DND-41 (cell line): ENCODE data around the gene BICDL1.

Experiments used
- ATAC-seq: fragments of 200-7000 bp; cut with Tn5 transposase; 3 replicates; pipeline ENCODE4 v1.9.1; 2021; ENCODE audit warnings: low read depth; ENCODE audit not compliant: insufficient read depth
- DNase-seq: peaks from one replicate; pipeline ENCODE4 v3.0.0-alpha.2; 2020
- H2AFZ ChIP-seq: 2 replicates; pipeline ENCODE4 v1.6.0; 2012; ENCODE audit warnings: low read depth, low read length
- H3K27ac ChIP-seq: 2 replicates; pipeline ENCODE4 v1.5.1; 2012; ENCODE audit warnings: low read length, inconsistent platforms
- H3K27me3 ChIP-seq: fragments of 200-600 bp; sonication (generic); 2 replicates; pipeline ENCODE4 v1.6.0; 2012; ENCODE audit warnings: low read length, mild to moderate bottlenecking, inconsistent platforms; ENCODE audit not compliant: insufficient read depth, poor library complexity
- H3K36me3 ChIP-seq: 2 replicates; pipeline ENCODE4 v1.5.1; 2012; ENCODE audit warnings: low read length, inconsistent platforms; ENCODE audit not compliant: insufficient read depth
- H3K4me1 ChIP-seq: 2 replicates; pipeline ENCODE4 v1.5.1; 2012; ENCODE audit warnings: mild to moderate bottlenecking, low read length; ENCODE audit not compliant: insufficient read depth
- H3K4me2 ChIP-seq: 2 replicates; pipeline ENCODE4 v1.6.0; 2012; ENCODE audit warnings: mild to moderate bottlenecking, moderate library complexity, low read length, inconsistent platforms; ENCODE audit not compliant: insufficient read depth
- H3K4me3 ChIP-seq, 2 experiments: fragments of 200-600 bp in 1 of 2; shearing (Covaris generic) in 1 of 2; 2 replicates each; pipeline ENCODE4 v1.5.1; 2012 to 2016; ENCODE audit warnings: inconsistent platforms in 2 of 2, low read length in 2 of 2, mild to moderate bottlenecking in 2 of 2, low read depth in 1 of 2, moderate library complexity in 1 of 2
- H3K79me2 ChIP-seq: 2 replicates; pipeline ENCODE4 v1.6.0; 2012; ENCODE audit warnings: low read length, inconsistent platforms; ENCODE audit not compliant: insufficient read depth
- H3K9ac ChIP-seq: 2 replicates; pipeline ENCODE4 v1.6.0; 2012; ENCODE audit warnings: low read depth, mild to moderate bottlenecking, inconsistent platforms, low read length, moderate library complexity
- H3K9me3 ChIP-seq: 2 replicates; pipeline ENCODE4 v1.5.1; 2012; ENCODE audit warnings: low read length, moderate library complexity, mild to moderate bottlenecking, inconsistent platforms; ENCODE audit not compliant: insufficient read depth, severe bottlenecking
- H4K20me1 ChIP-seq: 2 replicates; pipeline ENCODE4 v1.6.0; 2012; ENCODE audit warnings: low read length; ENCODE audit not compliant: insufficient read depth
- CTCF ChIP-seq: IDR thresholded peaks from 2 replicates; pipeline ENCODE4 v1.5.1; 2012; ENCODE audit warnings: borderline replicate concordance, low read length, moderate library complexity, mild to moderate bottlenecking; ENCODE audit not compliant: poor library complexity, severe bottlenecking; ENCODE audit errors: extremely low read depth
- EZH2 ChIP-seq: IDR thresholded peaks from 3 replicates; pipeline ENCODE4 v1.6.1; 2012; ENCODE audit warnings: borderline replicate concordance, low read depth, mild to moderate bottlenecking, moderate library complexity, low read length, inconsistent platforms; ENCODE audit not compliant: severe bottlenecking

BICDL1 gene

GRCh38 chr12:120060717-120061116, 71.7 kb downstream of the BICDL1 start:
- no peaks in the 10 kb centered on the region for H3K27me3 ChIP-seq
- H3K36me3 ChIP-seq = no peaks in the 10 kb centered on the region
- H3K4me1 ChIP-seq = no peaks in the 10 kb centered on the region

GRCh38 chr12:120061575-120062214, 72.7 kb downstream of the BICDL1 start:
- Histone ChIP-seq H3K4me1 (no peaks in the 10 kb centered on the region), H2AFZ (no peak overlapping the region), H3K36me3 (no peaks in the 10 kb centered on the region), H4K20me1 (no peaks in the 10 kb centered on the region), H3K4me3 (no peak overlapping the region), H3K27me3 (no peaks in the 10 kb centered on the region), H3K9ac (no peak overlapping the region), H3K27ac (no peak overlapping the region), H3K4me2 (no peak overlapping the region), H3K9me3 (no peaks in the 10 kb centered on the region), H3K79me2 (no peaks in the 10 kb centered on the region)
- no peak for DNase-seq
- no peak for ATAC-seq
- TF ChIP-seq EZH2 (no peak), CTCF (no peak)

More at GRCh38 chr12:120060717-120061116, 71.7 kb downstream of the BICDL1 start:
- Histone ChIP-seq H4K20me1 (no peaks in the 10 kb centered on the region), H3K4me2 (no peak overlapping the region), H3K4me3 (no peak overlapping the region), H3K27ac (no peak overlapping the region), H3K9me3 (no peaks in the 10 kb centered on the region), H3K79me2 (no peaks in the 10 kb centered on the region), H3K9ac (no peak overlapping the region), H2AFZ (no peak overlapping the region)
- no peak for TF ChIP-seq EZH2
- ATAC-seq (no peak), DNase-seq (no peak)

GRCh38 chr12:120062976-120063579, 74.0 kb downstream of the BICDL1 start:
- Histone ChIP-seq H3K9me3 (no peaks in the 10 kb centered on the region), H3K79me2 (no peaks in the 10 kb centered on the region), H2AFZ (no peak overlapping the region), H3K4me1 (no peaks in the 10 kb centered on the region), H3K36me3 (no peaks in the 10 kb centered on the region), H3K4me2 (no peak overlapping the region), H3K9ac (no peak overlapping the region), H3K27ac (no peak overlapping the region), H3K4me3 (no peak overlapping the region), H3K27me3 (no peaks in the 10 kb centered on the region), H4K20me1 (no peaks in the 10 kb centered on the region)
- TF ChIP-seq EZH2 = no peak
- no peak for TF ChIP-seq CTCF
- no peak for ATAC-seq
- no peak for DNase-seq

- Histone ChIP-seq H4K20me1 (no peaks in the 10 kb centered on the region), H3K9ac (no peak overlapping the region), H3K4me1 (no peaks in the 10 kb centered on the region), H3K36me3 (no peaks in the 10 kb centered on the region), H3K9me3 (no peaks in the 10 kb centered on the region), H3K27ac (no peak overlapping the region), H2AFZ (no peak overlapping the region), H3K79me2 (no peaks in the 10 kb centered on the region), H3K27me3 (no peaks in the 10 kb centered on the region), H3K4me2 (no peak overlapping the region), H3K4me3 (no peak overlapping the region)
- TF ChIP-seq EZH2 = no peak
- no peak for TF ChIP-seq CTCF
- ATAC-seq (no peak), DNase-seq (no peak)
Measured at GRCh38 chr12:120064054-120064940, 75.3 kb downstream of the BICDL1 start.
